ENCODE measurements around the gene HOGA1.
A peak's percentile ranks its signal among the peaks of the same experiment; 100 is the strongest.
"Not testable (repeated sequence)": the region's sequence is repeated elsewhere in the genome, so short reads cannot be mapped to it uniquely, and the experiment has no call there.

Gene HOGA1

GRCh38 chr10:97555541-97555940, 28.6 kb upstream of the HOGA1 start:
- not testable (repeated sequence) for DNase-seq

GRCh38 chr10:97560731-97561381, 23.3 kb upstream of the HOGA1 start:
- DNase-seq: not testable (repeated sequence)

- DNase-seq: not testable (repeated sequence)
Observed at GRCh38 chr10:97561386-97562077, 22.7 kb upstream of the HOGA1 start.

GRCh38 chr10:97562329-97562728, 21.9 kb upstream of the HOGA1 start:
- not testable (repeated sequence) for DNase-seq

DNA sequence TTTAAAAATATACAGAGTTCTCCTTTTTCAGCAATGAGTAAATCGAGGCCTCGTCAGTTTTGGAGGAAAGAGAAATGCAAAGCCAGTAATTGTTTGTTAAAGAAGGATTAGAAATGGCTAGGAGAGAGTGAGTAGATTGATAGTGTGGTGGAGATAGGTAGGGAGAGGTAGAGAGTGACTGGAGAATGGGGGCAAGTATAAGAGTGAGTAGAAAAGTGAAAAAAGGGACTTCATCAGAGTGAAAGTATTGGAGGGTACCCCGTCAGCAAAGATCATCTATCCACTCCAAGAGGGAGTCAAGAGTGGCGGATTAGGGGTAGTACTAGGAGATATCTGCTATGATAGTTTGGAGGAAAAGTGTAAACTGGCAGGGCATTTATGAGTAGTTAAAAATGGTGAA, 20.9 kb upstream of the HOGA1 start:
- DNase-seq: no peak

DNA sequence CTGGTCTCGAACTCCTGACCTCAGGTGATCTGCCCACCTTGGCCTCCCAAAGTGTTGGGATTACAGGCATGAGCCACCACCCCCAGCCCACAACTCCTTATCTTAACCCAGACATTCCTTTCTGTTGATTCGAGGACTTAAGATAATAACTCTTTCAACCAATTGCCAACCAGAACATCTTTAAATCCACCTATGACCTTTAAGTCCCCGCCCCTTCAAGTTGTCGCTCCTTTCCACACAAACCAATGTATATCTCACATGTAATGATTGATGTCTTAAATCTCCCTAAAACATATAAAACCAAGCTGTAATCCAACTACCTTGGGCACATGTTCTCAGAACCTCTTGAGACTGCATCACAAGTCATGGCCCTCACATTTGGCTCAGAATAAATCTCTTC, 19.4 kb upstream of the HOGA1 start:
- no peak for DNase-seq

- no peak for DNase-seq
Observed at GRCh38 chr10:97566336-97566996, 17.7 kb upstream of the HOGA1 start.

DNA sequence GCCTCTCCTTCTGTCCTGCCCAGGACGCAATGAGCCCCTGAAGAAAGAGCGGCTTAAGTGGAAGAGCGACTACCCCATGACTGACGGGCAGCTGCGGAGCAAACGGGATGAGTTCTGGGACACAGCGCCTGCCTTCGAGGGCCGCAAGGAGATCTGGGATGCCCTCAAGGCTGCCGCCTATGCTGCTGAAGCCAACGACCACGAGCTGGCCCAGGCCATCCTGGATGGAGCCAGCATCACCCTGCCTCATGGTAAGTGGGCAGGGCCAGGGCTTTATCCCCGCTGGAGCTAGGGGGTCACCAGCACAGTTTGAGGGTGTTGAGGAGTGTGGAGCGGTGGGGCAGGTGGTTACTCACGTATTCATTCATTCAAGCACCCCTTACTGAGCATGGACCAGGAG, 16.3 kb upstream of the HOGA1 start:
- no peak for DNase-seq

DNA sequence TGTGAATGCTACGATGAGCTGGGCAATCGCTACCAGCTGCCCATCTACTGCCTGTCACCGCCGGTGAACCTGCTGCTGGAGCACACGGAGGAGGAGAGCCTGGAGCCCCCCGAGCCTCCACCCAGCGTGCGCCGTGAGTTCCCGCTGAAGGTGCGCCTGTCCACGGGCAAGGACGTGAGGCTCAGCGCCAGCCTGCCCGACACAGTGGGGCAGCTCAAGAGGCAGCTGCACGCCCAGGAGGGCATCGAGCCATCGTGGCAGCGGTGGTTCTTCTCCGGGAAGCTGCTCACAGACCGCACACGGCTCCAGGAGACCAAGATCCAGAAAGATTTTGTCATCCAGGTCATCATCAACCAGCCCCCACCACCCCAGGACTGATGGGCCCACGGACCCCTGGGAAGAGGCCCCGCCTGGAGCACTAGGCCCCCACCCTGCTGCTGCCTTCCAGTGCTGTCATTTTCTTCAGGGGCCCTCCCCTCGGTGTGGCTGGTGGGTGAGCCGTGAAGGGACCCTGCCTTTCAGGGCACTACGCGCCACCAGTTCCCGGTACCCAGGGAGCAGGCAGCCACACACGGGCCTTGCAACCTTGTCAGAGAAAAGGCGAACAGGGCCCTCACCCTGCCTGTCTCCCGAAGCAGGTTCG, 13.9 kb upstream of the HOGA1 start:
- no peak for DNase-seq

DNA sequence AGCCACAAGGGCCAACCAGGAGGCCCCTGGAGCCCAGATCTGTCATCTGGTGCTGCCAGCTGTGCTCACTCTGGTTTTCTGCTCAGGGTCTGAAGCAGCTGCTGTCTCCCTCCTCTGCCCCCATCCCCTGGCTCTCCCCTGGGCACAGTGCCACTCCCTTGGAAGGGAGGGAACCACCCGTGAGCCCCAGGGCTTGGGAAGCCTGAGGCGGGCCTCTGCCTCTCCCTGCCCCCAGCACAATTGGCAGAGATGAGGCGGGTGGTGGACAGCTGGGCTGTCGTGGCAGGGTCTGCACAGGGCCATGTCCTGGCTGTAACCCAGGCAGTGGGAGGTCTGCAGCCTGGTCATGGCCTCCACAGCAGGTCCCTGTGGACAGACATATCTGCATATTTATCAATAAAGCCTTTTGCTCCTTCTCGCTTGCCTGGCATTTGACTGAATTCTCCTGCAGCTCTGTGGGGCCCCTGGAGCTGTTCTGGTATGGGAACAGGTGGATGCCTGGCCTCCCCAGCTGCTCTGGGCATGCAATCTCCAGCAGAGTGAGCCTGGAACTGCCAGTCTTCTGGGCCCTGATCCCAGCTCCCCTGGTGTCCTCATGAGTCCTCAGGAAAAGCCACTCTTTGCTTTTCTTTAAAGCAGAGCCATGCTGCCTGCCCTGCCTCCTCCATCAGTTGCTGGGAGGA, 13.3 kb upstream of the HOGA1 start:
- no peak for DNase-seq

- DNase-seq: no peak
Observed at GRCh38 chr10:97571622-97572021, 12.6 kb upstream of the HOGA1 start.

- DNase-seq: no peak
Observed at GRCh38 chr10:97572214-97572989, 11.8 kb upstream of the HOGA1 start, which contains the start of gene ANKRD2. Gene ANKRD2, plus strand, starts transcription at chr10:97572779. Its CDS starts 10 bp downstream, at chr10:97572789.

GRCh38 chr10:97573021-97573420, 11.2 kb upstream of the HOGA1 start:
- DNase-seq: no peak

GRCh38 chr10:97573672-97574071, 10.5 kb upstream of the HOGA1 start:
- no peak for DNase-seq

GRCh38 chr10:97574374-97575126, 9.6 kb upstream of the HOGA1 start:
- peak; percentile 48 for DNase-seq

- no peak for DNase-seq
Observed at GRCh38 chr10:97575127-97575668, 9.0 kb upstream of the HOGA1 start.

DNA sequence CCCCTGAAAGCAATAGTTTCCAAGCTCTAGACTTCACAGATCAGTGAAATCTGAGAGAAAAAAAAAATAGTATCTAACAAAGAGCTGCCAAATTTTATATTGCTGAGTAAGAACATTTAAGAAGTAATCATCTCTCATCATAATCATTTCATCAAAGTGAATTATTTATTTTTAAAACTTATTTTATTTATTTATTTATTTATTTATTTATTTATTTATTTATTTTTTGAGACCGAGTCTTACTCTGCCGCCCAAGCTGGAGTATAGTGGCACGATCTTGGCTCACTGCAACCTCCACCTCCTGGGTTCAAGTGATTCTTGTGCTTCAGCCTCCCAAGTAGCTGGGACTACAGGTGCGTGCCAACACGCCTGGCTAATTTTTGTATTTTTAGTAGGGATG, 7.7 kb upstream of the HOGA1 start:
- not testable (repeated sequence) for DNase-seq

DNA sequence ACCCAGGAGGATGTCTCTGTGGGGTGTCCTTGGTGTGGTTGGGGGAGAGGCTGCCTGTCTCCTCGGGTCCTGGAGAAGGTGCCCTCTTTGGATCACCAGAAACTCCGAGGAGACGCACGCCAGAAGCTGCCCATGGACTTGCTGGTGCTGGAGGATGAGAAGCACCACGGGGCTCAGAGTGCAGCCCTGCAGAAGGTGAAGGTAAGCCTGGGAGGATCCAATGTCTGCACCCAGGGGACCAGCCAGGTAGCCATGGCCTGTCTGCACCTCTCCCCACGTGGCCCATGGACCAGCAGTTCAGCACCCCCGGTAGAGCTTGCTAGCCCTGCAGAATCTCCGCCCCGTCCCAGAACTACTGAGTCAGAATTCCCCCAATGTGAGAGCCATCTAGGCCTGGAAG, 6.5 kb upstream of the HOGA1 start:
- DNase-seq: no peak

DNA sequence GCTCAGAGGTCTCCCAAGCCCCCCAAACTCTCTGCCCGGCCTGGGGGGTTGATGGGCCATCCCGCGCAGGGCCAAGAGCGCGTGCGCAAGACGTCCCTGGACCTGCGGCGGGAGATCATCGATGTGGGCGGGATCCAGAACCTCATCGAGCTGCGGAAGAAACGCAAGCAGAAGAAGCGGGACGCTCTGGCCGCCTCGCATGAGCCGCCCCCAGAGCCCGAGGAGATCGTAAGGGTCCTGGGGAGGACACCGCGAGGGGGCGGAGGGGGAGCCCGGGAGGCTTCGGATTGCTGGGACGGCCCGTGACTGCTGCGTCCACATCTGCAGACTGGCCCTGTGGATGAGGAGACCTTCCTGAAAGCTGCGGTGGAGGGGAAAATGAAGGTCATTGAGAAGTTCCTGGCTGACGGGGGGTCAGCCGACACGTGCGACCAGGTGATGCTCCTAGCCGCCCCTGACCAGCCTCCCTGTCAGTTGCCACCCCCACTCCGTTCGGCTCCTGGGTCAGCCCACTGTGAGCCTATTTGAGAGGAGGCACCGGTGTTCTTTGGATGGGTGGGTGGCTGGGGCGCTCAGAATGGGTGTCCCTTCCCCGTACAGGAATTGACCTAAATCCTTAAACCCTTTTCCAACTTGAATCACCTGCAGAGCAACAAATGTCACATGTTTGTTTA, 5.9 kb upstream of the HOGA1 start:
- DNase-seq: no peak

Measured in DMS79 (cell line).